ENCODE measurements around the gene SRSF4. TPM values are rescaled to one million over a fixed set of nuclear protein-coding genes. Genes with fewer than 3 reads are reported as not detected.

The SRSF4 gene
- total RNA-seq, 1 donor from 2014 or later, result 34.5 TPM

DNA sequence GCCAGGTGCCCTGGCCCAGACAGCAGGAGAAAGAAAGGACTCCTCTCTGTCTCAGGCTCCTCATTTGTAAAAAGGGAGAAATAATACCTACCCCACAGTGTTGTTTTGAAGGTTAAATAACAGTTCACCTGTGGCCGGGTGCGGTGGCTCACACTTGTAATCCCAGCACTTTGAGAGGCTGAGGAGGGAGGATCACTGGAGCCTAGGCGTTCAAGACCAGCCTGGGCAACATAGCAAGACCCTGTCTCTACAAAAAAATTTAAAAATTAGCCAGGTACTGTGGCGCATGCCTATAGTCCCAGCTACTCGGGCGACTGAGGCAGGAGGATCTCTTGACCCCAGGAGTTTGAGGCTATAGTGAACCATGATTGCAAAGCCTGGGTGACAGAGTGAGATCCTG lies 55.5 kb downstream of the SRSF4 start:
- no peaks in the 10 kb centered on the region for H3K36me3 ChIP-seq (ENCODE audit: control insufficient read depth, insufficient read depth, low read length)
- no peak for FAIRE-seq
- DNase-seq (ENCODE audit: low read depth), result no peak
- TF ChIP-seq, protein P1, sequence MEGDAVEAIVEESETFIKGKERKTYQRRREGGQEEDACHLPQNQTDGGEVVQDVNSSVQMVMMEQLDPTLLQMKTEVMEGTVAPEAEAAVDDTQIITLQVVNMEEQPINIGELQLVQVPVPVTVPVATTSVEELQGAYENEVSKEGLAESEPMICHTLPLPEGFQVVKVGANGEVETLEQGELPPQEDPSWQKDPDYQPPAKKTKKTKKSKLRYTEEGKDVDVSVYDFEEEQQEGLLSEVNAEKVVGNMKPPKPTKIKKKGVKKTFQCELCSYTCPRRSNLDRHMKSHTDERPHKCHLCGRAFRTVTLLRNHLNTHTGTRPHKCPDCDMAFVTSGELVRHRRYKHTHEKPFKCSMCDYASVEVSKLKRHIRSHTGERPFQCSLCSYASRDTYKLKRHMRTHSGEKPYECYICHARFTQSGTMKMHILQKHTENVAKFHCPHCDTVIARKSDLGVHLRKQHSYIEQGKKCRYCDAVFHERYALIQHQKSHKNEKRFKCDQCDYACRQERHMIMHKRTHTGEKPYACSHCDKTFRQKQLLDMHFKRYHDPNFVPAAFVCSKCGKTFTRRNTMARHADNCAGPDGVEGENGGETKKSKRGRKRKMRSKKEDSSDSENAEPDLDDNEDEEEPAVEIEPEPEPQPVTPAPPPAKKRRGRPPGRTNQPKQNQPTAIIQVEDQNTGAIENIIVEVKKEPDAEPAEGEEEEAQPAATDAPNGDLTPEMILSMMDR (IDR thresholded peaks at IDR 0.05; ENCODE audit: insufficient read depth, low read length, severe bottlenecking), result no peak
- no peak overlapping the region for H3K4me3 ChIP-seq (ENCODE audit: low read depth, low read length)
- H3K27me3 ChIP-seq (ENCODE audit: control insufficient read depth, insufficient read depth, low read length), result peaks cover 17% of the 10 kb centered on the region

DNA sequence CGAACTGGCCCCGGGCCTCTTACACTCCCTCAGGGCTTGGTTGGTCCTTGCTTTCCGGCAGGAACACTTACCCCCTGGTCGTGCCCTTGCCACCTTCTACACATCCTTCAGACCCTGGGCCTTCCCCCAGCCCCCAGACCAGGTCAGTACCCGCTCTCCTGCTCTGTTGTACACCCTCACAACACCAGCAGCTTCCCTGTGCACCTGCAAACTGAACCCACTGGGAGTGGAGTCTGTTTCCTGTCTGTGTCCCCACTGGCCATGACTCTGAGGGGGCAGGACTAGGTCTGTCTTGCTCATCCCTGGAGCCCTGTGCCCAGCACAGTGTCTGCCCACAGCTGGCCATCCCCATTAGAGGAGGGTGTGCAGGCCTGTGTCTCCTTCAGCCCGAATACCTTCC lies 55.9 kb downstream of the SRSF4 start:
- FAIRE-seq (peak; percentile 55), DNase-seq (ENCODE audit: low read depth) (no peak)
- no peak overlapping the region for H3K4me3 ChIP-seq (ENCODE audit: low read depth, low read length)
- H3K36me3 ChIP-seq (ENCODE audit: control insufficient read depth, insufficient read depth, low read length), result no peaks in the 10 kb centered on the region
- TF ChIP-seq, protein P1 (IDR thresholded peaks at IDR 0.05; ENCODE audit: insufficient read depth, low read length, severe bottlenecking), result no peak
- H3K27me3 ChIP-seq (ENCODE audit: control insufficient read depth, insufficient read depth, low read length), result peaks cover 17% of the 10 kb centered on the region

DNA sequence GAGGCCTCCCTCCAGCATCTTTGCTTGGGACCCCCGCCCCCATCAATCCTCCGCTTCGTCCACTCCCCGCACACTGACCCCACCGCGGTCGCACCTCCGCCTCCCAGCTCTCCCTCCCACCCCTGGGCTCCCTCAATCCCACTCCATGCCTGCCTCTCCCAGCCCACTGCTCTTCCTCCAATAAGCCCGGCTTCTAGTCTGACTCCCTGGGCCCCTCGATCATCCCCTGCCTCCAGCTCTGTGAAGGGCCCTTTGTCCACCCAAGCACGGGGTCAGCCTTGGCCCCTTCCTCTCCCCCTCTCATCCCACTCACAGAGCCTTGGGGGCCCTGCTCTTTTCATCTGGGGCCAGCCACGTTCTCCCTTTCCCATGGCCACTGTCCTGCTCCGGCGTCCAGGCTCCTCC lies 56.5 kb downstream of the SRSF4 start:
- no peak overlapping the region for H3K4me3 ChIP-seq (ENCODE audit: low read depth, low read length)
- DNase-seq (ENCODE audit: low read depth) (no peak), FAIRE-seq (no peak)
- TF ChIP-seq, protein P1 (IDR thresholded peaks at IDR 0.05; ENCODE audit: insufficient read depth, low read length, severe bottlenecking), result no peak
- peaks cover 17% of the 10 kb centered on the region for H3K27me3 ChIP-seq (ENCODE audit: control insufficient read depth, insufficient read depth, low read length)
- H3K36me3 ChIP-seq (ENCODE audit: control insufficient read depth, insufficient read depth, low read length), result no peaks in the 10 kb centered on the region

DNA sequence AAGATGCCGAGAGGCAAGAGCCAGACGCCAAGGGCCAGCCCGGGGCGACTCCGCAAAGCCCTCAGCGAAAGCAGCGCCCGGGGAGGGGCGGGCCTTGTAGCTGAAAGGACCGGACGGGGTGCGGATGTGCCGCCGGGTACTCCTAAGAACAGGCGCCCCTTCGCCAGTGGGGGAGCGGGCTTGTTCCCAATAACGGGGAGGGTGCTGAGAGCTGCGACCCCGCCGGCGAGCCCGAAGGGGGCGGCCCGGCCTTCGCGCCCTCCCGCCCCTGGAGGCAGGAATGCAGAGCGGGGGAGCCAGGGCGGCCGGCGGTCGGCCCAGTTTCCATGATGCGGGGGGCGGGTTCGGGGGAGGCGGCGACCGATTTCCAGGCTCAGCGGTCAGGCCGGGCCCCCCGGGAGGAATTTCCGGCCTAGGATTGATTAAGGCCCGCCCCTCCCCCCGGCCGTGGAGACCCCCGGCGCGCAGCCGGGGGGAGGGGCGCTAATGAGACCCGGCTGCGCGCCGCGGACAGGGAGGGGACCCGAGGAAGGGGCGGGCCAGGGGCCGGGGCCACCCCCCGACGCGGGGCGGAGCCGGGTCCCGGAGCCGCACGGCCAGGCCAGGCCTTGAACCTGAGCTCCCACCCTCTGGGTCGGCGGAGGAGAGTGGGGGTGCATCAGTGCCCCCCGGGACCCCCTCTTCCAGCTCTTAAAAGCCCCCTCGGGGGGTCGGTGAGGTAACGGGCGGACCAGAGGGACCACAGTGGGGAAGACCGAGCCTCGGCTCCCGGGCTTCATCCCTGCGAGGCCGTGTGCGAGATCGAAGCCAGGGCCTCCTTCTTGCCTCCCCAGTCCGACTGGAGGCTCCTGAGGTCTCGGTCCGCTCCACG lies 57.1 kb downstream of the SRSF4 start:
- Histone ChIP-seq H3K36me3 (ENCODE audit: control insufficient read depth, insufficient read depth, low read length) (no peaks in the 10 kb centered on the region), H3K27me3 (ENCODE audit: control insufficient read depth, insufficient read depth, low read length) (peaks cover 17% of the 10 kb centered on the region), H3K4me3 (ENCODE audit: low read depth, low read length) (peak overlapping the region; percentile 43)
- DNase-seq (ENCODE audit: low read depth) (no peak), FAIRE-seq (no peak)
- TF ChIP-seq, protein P1 (IDR thresholded peaks at IDR 0.05; ENCODE audit: insufficient read depth, low read length, severe bottlenecking), result peak; percentile 74

DNA sequence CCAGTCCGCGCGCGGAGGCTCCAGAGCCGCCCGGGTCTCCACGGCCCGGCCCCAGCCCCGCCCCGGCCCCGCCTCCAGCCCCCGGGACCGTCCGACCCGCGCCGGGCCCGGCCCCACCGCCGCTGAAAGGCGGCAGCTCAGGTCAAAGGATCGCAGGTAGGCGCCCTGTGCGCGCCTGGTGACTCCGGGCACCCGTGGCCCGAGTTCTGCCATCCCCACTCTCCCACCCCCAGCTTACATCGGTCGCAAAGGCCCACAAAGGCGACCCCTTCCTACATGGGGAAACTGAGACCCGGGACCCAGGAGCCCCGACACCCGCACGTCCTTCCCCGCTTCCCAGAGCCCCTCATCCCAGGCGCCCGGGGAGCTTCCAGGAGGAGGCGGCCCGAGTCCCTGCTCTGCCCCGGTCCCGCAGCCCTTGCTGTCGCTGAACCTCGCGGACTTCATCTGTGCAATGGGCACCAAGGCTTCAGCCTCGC lies 57.8 kb downstream of the SRSF4 start, which contains the start of gene TMEM200B:
Gene TMEM200B (minus strand): TSS at position 17 of the 479 bp plus-strand sequence. CDS start 2,075 bp downstream, outside the sequence.
- DNase-seq (ENCODE audit: low read depth) (no peak), FAIRE-seq (no peak)
- H3K4me3 ChIP-seq (ENCODE audit: low read depth, low read length), result peak within 1 kb of the TSS; percentile 43
- H3K27me3 ChIP-seq (ENCODE audit: control insufficient read depth, insufficient read depth, low read length), result peaks cover 17% of the 10 kb centered on the region
- TF ChIP-seq, protein P1 (IDR thresholded peaks at IDR 0.05; ENCODE audit: insufficient read depth, low read length, severe bottlenecking), result no peak
- H3K36me3 ChIP-seq (ENCODE audit: control insufficient read depth, insufficient read depth, low read length), result no peaks in the 10 kb centered on the region

Measured in bronchial epithelial cell (primary cell).